ENCODE results near the gene EFCAB8.

- no peak for TF ChIP-seq CTCF (IDR thresholded peaks at IDR 0.05)
- no peak for TF ChIP-seq POLR2A (IDR thresholded peaks at IDR 0.05)
These were observed 12.9 kb upstream of the EFCAB8 start for GRCh38 chr20:32845786-32846185.

Data from stomach (tissue), 4 donors.